Stomach (tissue), 9 donors: ENCODE results near the gene FOXO6. TPM values are rescaled to one million over a fixed set of nuclear protein-coding genes. Genes with fewer than 3 reads are reported as not detected.

Experiments used
- DNase-seq, 2 donors: peaks; one replicate each; pipeline versions ENCODE4 v3.0.0 to v3.0.0-alpha.2; 2013 to 2019
- H3K27ac ChIP-seq, 5 donors: fragments of 200-600 bp in 4 of 5; sonication (generic) in 4 of 5; one replicate each; pipeline ENCODE4 v1.5.1; 2013 to 2019; ENCODE audit warnings: mild to moderate bottlenecking in 1 of 5, moderate library complexity in 1 of 5
- H3K27me3 ChIP-seq, 3 donors: fragments of 200-600 bp; sonication (generic); one replicate each; pipeline ENCODE4 v1.5.1; 2017 to 2019; ENCODE audit warnings: mixed run types in 1 of 3
- H3K36me3 ChIP-seq, 4 donors: fragments of 200-600 bp; sonication (generic); 1 replicate in 3 of 4; 2 replicates in 1 of 4; pipeline ENCODE4 v1.5.1; 2016 to 2019
- H3K4me1 ChIP-seq, 4 donors: fragments of 200-600 bp; sonication (generic); one replicate each; pipeline ENCODE4 v1.5.1; 2016 to 2019
- H3K4me3 ChIP-seq, 4 donors: fragments of 200-600 bp; sonication (generic) in 3 of 4; one replicate each; pipeline ENCODE4 v1.5.1; 2016 to 2019; ENCODE audit warnings: mild to moderate bottlenecking in 1 of 4
- H3K9me3 ChIP-seq, 4 donors: fragments of 200-600 bp; sonication (generic); one replicate each; pipeline ENCODE4 v1.5.1; 2016 to 2019
- CTCF ChIP-seq, 7 experiments: fragments of 450-650 bp in 4 of 7; fragments of 200-600 bp in 3 of 7; sonication (generic) in 3 of 7; IDR thresholded peaks; one replicate each; pipeline ENCODE4 v1.5.1; 2016 to 2019; ENCODE audit warnings: antibody characterized with exemption in 7 of 7, control low read depth in 2 of 7, mild to moderate bottlenecking in 1 of 7
- EP300 ChIP-seq: sonication (generic); formaldehyde crosslinking; IDR thresholded peaks from one replicate; pipeline ENCODE4 v1.6.1; 2017; ENCODE audit warnings: antibody characterized with exemption
- POLR2A ChIP-seq, 4 donors: fragments of 450-650 bp; IDR thresholded peaks; one replicate each; pipeline ENCODE4 v1.6.1; 2016; ENCODE audit warnings: antibody characterized with exemption in 4 of 4, control low read depth in 2 of 4, mild to moderate bottlenecking in 1 of 4, moderate library complexity in 1 of 4
- POLR2AphosphoS5 ChIP-seq, 3 donors: sonication (generic); formaldehyde crosslinking; IDR thresholded peaks; one replicate each; pipeline ENCODE4 v1.6.1; 2016; ENCODE audit warnings: antibody characterized with exemption in 3 of 3
- WGBS, 5 donors: extraction: QIAGEN DNeasy Blood & Tissue Kit in 3 of 5; methylation state at CpG; one replicate each; pipeline versions ENCODE4 v1.1.5 to v1.1.7; 2013 to 2018; 5-methylcytosine and 5-hydroxymethylcytosine counted together
- intact Hi-C: fragments of 100-400 bp; cut with DNase I; formaldehyde crosslinking; loops from one replicate; pipeline ENCODE4 v1.15.1; 2023; ENCODE audit warnings: low total_unique reads
- polyA plus RNA-seq, 3 donors: library from polyadenylated mRNA; stranded (reverse); fragments of 200-250 nt; gene quantifications; one replicate each; pipeline ENCODE4 v1.2.3, GENCODE V29; 2013
- total RNA-seq, 5 donors: library from RNA; depleted of rRNA; stranded (reverse); fragments of >200 nt; gene quantifications; one replicate each; pipeline versions ENCODE4 v1.1.0 to v1.2.3, GENCODE V29; 2014 to 2016
- donor health status: healthy with polysubstance abuse.
- donor health status: Bipolar disorder and iron deficiency.
- donor health status: healthy.

Gene FOXO6
- total and polyA plus RNA-seq, 8 donors: under 0.01 to 1.1 (median 0.60) TPM; not detected in 4

GRCh38 chr1:41354956-41355355, 6.3 kb upstream of the FOXO6 start:
- intact Hi-C loops: no loop called here
- Histone ChIP-seq H3K9me3 (no peaks in the 10 kb centered on the region), H3K4me3 (no peak overlapping the region), H3K36me3 (no peaks in the 10 kb centered on the region), H3K27ac (no peak overlapping the region), H3K4me1 (peaks cover 0 to 26% (median 13%) of the 10 kb centered on the region in 4 donors), H3K27me3 (peaks cover 0 to under 1% (median 0%) of the 10 kb centered on the region in 3 donors)
- TF ChIP-seq POLR2A (IDR thresholded peaks at IDR 0.05): no peak
- no peak for TF ChIP-seq POLR2AphosphoS5 (IDR thresholded peaks at IDR 0.05)
- no peak for TF ChIP-seq CTCF (IDR thresholded peaks at IDR 0.05)
- no peak for TF ChIP-seq EP300
- WGBS, 5 donors: 84 to 100% (median 97%) methylated on average over 3 of the region's 3 CpGs
- DNase-seq: no peak

- intact Hi-C loops: no loop called here
- Histone ChIP-seq H3K36me3 (no peaks in the 10 kb centered on the region), H3K9me3 (no peaks in the 10 kb centered on the region), H3K4me1 (peaks cover 0 to 30% (median 16%) of the 10 kb centered on the region in 4 donors), H3K27me3 (no peaks in the 10 kb centered on the region), H3K4me3 (no peak overlapping the region), H3K27ac (no peak overlapping the region)
- TF ChIP-seq POLR2A (IDR thresholded peaks at IDR 0.05) (no peak), EP300 (no peak), CTCF (IDR thresholded peaks at IDR 0.05) (no peak), POLR2AphosphoS5 (IDR thresholded peaks at IDR 0.05) (no peak)
- 82 to 100% (median 100%) methylated on average over 1 of the region's 1 CpG for WGBS, 5 donors
- DNase-seq: no peak
Measured at GRCh38 chr1:41355356-41355755, 5.9 kb upstream of the FOXO6 start.

GRCh38 chr1:41355761-41356160, 5.5 kb upstream of the FOXO6 start:
- WGBS, 5 donors: 78 to 87% (median 80%) methylated on average over 6 of the region's 6 CpGs
- no peaks in the 10 kb centered on the region for H3K27me3 ChIP-seq
- no peaks in the 10 kb centered on the region for H3K9me3 ChIP-seq
- no peak for TF ChIP-seq POLR2AphosphoS5 (IDR thresholded peaks at IDR 0.05)
- DNase-seq: no peak
- H3K4me1 ChIP-seq: peaks cover 4 to 34% (median 20%) of the 10 kb centered on the region in 4 donors
- no peak overlapping the region for H3K4me3 ChIP-seq
- intact Hi-C loops: no loop called here
- no peaks in the 10 kb centered on the region for H3K36me3 ChIP-seq
- no peak overlapping the region for H3K27ac ChIP-seq

GRCh38 chr1:41356752-41357151, 4.5 kb upstream of the FOXO6 start:
- intact Hi-C loops: no loop called here
- Histone ChIP-seq H3K36me3 (no peaks in the 10 kb centered on the region), H3K27ac (no peak overlapping the region), H3K4me3 (no peak overlapping the region), H3K27me3 (peaks cover 0 to 3% (median 3%) of the 10 kb centered on the region in 3 donors), H3K4me1 (peaks cover 8 to 38% (median 24%) of the 10 kb centered on the region in 4 donors), H3K9me3 (no peaks in the 10 kb centered on the region)
- DNase-seq: no peak
- WGBS, 5 donors: 94 to 100% (median 96%) methylated on average over 4 of the region's 4 CpGs
- TF ChIP-seq POLR2AphosphoS5 (IDR thresholded peaks at IDR 0.05) (no peak), POLR2A (IDR thresholded peaks at IDR 0.05) (no peak), CTCF (IDR thresholded peaks at IDR 0.05) (no peak), EP300 (no peak)

DNA sequence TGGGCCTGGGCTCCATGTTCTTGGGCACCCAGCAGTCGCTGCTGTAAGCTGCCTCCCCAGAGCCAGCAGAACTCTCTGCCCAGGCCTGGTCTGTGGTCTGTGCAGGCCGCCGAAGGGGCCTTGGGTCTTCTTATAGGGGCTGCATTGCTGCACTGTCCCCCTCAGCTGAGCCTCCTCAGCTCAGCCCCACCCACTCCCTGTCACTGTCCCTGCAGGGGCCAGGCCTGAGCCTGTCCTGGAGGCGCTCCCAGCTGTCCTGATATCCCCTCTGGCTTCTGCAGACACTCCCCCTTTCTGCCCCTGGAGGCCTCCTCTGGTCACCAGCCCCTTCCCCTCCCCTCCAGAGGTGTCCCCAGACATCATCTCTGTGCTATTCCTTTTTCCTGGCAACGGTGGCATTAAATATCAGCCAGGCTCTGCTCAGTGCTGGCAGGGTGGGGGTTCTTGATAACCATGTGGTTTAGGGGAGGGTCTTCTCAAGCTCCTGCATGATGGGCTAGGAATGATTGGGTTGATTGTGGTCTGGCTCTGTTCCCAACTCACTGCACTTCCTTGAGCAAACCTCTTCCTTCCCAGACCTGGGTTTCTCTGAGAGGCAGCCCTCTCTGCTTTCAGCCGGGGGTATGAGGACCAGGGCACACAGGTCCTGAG, 3.7 kb upstream of the FOXO6 start:
- DNase-seq: peak in 1 of 2 donors; percentile 66
- H3K4me1 ChIP-seq: peaks cover 17 to 46% (median 32%) of the 10 kb centered on the region in 4 donors
- H3K27me3 ChIP-seq: peaks cover 0 to 12% (median 12%) of the 10 kb centered on the region in 3 donors
- H3K36me3 ChIP-seq: no peaks in the 10 kb centered on the region
- H3K27ac ChIP-seq: no peak overlapping the region
- TF ChIP-seq EP300 (no peak), CTCF (IDR thresholded peaks at IDR 0.05) (no peak), POLR2AphosphoS5 (IDR thresholded peaks at IDR 0.05) (no peak), POLR2A (IDR thresholded peaks at IDR 0.05) (no peak)
- no peak overlapping the region for H3K4me3 ChIP-seq
- no peaks in the 10 kb centered on the region for H3K9me3 ChIP-seq
- WGBS, 5 donors: 48 to 63% (median 52%) methylated on average over 5 to 6 of the region's 6 CpGs
- intact Hi-C loops: no loop called here
